NCI-H2227 (cell line): ENCODE measurements around the gene SRSF9.
"Not testable (repeated sequence)": the region's sequence is repeated elsewhere in the genome, so short reads cannot be mapped to it uniquely, and the experiment has no call there.

ENCODE experiments used
- DNase-seq: peaks from one replicate; lab custom pipeline; 2025; ENCODE audit not compliant: unreplicated experiment; lab: John Stamatoyannopoulos, UW

SRSF9 gene

DNA sequence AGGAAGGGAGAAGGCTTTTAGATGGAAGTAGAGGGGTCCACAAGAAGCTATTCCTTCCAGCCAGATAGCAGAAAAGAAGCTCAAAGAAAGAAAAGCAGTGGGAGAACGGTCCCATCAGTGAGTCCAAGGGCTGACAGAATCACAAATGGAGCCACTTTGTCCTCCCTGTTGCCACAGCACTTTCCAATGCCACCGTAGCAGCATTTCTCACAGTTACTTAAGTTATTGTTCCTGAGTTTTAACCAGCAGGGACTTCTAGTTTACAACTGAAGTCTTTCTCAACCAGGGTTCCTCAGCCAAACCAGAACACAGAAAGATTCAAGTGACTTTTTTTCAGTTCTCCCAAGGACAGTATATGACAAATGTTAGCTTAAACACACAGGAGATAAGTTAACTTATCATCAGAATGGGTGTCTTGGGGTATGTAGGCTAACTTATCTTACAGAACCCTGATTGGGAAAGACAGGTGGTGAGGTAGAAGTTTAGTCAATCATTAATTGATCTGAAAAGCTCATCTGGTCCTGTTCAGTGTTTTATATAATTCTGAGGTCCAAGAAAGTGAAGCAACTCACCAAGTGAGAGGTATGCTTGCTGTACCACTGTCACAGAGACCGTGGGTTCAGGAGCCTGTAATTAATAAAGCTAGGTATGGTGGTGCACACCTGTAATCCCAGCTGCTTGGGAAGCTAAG lies 16.3 kb downstream of the SRSF9 start:
- DNase-seq = no peak

DNA sequence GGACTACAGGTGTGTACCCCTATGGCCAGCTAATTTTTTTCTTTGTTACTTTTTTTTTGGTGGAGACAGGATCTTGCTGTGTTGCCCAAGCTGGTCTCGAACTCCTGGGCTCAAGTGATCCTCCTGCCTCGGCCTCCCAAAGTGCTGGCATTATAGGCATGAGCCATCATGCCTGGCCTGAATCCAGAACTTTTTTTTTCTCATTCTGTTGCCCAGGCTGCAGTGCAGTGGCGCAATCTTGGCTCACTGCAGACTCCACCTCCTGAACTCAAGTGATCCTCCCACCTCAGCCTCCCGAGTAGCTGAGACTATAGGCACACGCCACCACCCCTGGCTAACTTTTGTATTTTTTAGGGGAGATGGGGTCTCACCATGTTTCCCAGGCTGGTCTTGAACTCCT lies 17.0 kb downstream of the SRSF9 start:
- not testable (repeated sequence) for DNase-seq

DNA sequence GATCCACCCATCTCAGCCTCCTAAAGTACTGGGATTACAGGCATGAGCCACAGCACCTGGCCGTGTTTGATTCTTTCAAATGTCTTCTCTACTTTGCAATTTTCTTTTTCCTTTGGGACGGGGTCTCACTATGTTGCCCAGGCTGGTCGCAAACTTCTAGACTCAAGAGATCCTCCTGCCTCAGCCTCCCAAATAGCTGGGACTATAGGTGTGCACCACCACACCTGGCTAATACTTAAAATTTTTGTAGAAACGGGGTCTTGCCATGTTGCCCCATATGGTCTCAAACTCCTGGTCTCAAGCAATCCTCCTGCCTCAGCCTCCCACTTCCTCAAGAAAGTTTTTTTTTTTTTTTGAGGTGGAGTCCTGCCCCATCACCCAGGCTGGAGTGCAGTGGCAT lies 21.6 kb downstream of the SRSF9 start:
- DNase-seq = no peak

DNA sequence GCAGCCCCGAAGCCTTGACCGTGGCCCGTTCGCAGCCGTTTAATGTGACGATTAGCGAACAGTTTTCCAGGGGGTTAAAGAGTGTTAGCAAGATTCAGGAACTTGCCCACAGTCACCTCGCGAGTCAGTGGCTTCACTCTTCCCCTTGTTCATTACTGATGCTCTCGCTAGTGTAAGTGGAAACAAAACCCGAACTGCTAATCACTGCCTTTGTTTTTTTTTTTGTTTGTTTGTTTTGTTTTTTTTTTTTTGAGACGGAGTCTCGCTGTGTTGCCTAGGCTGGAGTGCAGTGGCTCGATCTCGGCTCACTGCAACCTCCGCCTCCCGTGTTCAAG lies 22.7 kb downstream of the SRSF9 start:
- not testable (repeated sequence) for DNase-seq

DNA sequence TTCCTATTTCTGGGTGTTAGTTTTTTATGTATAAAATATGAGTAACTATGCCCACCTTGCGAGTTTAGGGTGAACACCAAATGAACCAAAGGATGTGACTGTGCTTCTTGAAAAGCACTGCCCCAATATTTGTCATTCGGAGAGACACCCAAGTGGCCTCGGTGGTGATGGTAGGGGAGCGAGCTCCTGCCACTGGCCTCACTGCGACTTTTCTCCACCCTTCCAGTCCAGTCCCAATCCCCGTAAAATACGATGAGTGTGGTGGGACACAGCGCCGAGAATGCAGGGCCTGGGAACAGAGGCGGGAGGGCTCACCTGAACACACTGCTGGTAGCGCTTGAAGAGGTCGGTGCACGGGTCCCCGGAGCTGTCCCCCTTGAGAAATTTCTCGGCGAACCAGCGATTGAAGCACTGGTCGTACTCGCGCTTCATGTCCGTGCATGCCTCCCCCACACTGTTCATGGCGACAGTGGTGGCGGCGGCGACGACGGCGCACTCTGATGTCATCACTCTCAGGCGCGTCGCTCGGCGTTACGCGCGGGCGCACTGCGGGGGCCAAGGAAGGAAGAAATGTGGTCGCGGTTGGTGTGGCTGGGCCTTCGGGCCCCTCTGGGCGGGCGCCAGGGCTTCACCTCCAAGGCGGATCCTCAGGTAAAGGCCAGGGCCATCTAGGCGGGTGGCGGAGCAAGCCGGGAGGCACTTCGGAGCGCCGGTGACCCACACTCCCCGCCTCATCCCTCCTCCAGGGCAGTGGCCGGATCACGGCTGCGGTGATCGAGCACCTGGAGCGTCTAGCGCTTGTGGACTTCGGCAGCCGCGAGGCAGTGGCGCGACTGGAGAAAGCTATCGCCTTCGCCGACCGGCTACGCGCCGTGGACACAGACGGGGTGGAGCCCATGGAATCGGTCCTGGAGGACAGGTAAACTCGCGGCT lies 23.4 kb downstream of the SRSF9 start, which contains the start of the genes GATC and TRIAP1:
GATC (plus strand) TSS at position 534 of the 933 bp plus-strand sequence; CDS start at position 571, 37 bp downstream.
TRIAP1 (minus strand) TSS at position 474 of the 933 bp plus-strand sequence; CDS start at position 462, 12 bp downstream.
- DNase-seq = peak; percentile 93

DNA sequence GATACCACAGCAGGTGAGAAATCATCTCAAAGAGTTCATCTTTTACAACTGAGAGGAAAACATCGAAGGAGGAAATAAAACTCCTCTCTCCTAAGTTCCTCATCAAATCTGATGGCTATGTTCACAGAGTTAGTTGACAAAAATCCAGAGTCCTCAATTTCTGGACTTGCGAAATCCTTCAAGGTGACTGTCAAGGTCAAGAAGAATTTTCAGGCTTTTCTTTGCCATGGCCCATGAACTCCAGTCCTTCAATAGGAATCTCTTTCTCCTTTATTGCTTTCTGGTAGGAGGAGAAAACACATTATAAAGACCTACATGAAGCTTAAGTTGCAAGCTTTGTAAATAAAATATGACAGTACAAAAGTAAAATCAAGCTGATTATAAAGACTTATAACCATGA lies 24.9 kb downstream of the SRSF9 start:
- DNase-seq = no peak

DNA sequence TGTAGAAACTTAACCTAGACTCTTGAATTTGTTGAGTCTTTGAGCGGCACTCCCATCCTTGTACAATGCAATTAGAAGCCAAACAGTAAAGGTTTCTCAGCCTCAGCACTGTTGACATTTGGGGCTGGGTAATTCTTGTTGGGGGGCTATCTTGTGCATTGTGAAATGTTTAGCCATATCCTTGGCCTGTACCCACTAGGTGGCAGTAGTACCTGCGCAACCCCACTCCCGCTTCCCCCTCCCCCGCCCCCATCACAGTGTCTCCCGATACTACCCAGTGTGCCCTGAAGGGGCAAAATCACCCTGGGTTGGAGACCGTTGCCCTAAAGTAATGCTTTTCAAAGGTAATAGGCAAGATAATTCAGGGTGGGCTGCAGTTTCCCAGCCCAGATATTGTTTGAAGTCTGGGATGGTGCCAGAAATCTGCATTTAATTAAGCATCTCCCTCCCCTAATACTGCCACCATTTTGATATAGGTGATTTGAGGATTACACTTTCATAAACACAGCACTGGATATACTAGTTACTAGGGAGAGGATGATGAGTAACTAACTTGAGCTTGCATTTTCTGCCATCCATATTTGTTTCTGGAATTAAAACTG lies 29.8 kb downstream of the SRSF9 start:
- DNase-seq = peak; percentile 80

DNA sequence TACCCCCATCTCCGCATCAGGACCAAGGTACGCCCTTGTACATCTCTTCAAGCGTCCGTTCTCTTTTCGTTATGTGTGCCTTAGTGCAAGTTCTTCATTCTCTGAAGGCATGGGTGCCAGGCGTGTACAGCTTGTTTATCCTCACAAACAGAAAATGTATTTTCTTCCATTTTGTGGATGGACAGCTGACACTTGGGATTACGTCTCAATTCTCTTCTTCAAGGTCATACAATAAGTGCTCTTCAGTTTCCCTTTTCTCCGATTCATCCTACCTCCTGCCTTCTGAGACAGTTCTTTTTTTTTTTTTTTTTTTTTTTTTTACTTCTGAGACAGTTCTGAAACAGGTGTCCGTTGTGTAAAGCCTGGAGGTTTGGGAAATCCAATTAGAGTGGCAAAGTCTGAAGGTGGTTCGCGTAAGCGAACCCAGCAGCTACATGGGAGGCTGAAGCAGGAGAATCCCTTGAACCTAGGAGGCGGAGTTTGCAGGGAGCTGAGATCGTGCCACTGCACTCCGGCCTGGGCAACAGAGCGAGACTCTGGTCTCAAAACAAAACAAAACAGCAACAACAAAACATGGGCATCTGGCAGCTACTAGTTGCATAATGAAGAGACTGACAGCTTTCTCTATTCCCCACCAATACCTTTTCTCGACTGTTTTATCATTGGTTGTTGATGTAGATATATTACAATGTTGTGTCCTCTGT lies 30.9 kb downstream of the SRSF9 start:
- no peak for DNase-seq

DNA sequence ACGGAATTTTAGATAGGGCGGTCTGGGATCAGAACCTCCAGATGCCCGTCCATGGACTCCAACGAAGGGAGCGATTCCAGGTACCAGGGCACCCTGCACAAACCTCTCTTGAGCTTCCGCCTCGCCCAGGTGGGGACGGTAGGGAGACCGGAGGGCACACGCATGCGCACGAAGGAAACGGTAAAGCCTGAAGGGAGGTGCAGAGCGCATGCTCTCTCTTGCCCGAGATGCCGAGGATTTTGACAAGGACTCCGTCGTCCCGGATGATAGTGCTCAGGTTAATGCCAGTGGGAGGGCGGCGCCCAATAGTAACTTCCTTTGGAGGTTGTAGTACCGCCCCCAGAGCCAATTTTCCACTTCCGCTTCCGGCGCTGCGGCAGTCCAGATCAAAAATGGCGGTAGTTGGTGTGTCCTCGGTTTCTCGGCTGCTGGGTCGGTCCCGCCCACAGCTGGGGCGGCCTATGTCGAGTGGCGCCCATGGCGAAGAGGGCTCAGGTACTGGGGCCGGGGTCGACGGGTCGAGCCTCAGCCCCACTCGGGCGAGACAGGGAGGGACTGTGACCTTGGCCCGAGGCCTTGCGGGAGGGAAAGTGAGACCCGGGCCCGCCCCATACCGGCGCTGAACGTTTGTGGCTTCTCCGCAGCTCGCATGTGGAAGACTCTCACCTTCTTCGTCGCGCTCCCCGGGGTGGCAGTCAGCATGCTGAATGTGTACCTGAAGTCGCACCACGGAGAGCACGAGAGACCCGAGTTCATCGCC lies 31.6 kb downstream of the SRSF9 start, which contains the start of gene COX6A1:
COX6A1 (plus strand) TSS at position 379 of the 760 bp plus-strand sequence; CDS start at position 393, 14 bp downstream.
- DNase-seq = peak; percentile 99

DNA sequence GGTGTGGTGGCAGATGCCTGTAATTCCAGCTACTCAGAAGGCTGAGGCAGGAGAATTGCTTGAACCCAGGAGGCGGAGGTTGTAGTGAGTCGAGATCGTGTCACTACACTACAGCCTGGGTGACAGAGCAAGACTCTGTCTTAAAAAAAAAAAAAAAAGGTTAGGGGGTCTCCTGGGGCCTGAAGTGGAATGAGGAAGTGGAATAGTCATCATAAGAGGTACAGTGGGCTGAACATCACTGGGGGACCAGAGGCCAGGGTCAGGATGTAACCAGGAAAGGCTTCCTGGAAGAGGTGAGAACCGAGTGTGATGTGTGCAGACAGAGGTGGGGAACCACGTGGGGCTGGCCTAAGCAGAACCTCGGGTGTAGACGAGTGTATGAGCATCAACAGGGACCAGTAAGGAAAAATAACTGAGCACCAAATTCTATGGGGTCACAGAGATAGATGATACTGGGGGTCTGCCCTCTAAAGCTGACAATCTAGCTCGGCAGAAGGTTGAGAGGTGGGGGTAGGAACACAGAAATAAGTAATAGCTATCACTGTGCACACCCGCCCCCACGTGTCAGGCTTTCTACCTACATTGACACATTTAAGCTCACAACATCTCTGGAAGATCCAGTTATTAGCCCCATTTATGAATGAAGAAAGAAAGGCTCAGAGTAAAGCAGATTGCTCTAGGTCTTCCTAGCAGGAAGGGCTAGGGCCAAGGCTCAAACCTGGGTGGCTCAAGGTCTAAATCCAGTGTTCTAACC lies 36.6 kb downstream of the SRSF9 start:
- no peak for DNase-seq

DNA sequence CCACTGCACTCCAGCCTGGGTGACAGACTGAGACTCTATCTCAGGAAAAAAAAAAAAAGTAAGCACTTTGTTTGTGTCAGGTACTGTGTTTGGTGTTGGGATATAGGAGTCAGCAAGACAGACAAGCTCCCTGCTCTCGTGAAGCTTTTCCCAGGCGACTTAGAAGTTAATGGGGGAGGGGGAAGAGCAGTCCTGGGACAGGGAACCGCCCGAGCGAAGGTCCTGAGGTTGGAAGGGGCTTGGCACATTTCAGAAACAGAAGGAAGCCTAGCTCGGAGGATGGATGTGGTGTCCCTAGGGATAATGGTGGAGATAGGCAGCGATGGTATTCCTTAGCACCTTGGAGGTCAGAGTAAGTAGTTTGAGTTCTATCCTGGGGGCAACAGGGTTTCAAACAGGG lies 40.2 kb downstream of the SRSF9 start:
- DNase-seq = no peak

DNA sequence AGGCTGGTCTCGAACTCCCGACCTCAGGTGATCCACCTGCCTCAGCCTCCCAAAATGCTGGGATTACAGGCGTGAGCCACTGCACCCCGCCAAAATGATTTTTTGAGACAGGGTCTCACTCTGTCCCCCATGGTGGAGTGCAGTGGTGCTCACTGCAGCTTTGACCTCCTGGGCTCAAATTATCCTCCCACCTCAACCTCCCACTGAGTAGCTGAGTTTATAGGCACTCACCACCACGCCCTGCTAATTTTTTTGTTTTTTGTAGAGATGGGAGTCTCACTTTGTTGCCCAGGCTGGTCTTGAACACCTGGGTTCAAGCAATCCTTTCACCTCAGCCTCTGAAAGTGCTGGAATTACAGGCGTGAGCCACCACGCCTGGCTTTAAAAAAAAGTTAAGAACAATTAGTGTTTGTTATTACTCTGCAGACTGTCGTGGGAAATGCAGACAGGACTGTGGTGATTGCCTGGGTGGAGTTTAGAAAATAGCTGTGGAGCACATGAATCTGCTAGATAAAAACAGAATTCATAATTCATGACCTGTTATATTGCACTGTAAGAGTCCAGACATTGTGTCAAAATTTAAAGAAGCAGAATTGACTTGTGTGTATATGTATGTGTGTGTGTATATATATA lies 40.8 kb downstream of the SRSF9 start:
- DNase-seq = no peak

DNA sequence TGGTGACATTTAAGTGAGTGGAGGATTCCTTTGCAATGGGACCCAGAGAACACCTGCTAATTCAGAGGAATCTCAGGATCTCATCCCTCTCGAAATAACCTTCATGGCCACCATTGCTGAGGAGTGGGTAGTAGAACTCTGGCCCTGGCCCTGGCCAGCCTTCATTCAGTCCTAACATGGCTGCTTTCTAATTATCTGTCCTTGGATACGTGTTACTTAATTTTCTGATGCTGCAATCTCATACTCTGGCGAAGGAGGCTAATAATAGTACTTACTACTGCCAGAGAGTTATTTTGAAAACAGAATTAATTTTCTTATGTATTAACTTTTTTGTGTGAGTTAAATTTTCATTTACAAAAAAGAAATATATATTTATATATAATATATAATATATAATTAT lies 43.8 kb downstream of the SRSF9 start:
- no peak for DNase-seq

DNA sequence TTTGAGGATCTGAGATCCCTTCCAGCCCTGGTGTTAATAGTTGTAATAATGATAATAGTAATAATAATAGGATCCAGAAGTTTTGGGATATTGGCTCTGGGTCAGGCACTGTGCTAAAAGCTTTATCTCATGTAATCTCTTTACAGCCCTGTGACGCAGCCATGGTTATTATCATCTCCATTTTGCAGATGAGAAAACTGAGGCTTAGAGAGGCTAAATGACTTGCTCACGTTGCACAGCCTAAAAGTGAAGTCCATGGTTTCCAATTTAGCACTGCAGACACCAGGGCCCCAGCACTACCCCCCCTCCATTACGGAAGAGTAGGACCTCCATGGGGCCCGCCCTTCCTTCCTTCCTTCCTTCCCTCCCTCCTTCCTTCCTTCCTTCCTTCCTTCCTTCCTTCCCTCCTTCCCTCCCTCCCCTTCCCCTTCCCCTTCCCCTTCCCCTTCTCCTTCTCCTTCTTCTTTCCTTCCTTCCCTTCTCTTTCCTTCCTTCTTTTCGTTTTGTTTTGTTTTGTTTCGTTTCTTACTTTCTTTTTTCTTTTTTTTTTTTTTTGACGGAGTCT lies 46.6 kb downstream of the SRSF9 start:
- DNase-seq = no peak

DNA sequence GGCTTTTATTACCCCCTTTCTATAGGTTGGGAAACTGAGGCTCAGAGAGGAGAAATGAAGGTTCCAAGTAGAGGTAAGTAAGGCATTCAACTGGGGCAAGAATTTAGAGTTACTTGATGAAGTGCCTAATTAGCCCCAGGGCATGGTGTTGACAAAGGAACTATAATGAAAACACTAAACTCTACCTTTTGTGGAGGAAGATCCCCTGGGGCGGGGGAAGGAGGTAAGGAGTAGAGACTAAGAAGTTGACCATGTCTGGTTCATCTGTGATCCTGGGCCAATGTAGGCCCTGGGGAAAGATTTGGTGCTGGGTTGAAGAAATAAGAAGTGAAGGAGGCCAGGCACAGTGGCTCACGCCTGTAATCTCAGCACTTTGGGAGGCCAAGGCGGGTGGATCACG lies 47.8 kb downstream of the SRSF9 start:
- DNase-seq = no peak

DNA sequence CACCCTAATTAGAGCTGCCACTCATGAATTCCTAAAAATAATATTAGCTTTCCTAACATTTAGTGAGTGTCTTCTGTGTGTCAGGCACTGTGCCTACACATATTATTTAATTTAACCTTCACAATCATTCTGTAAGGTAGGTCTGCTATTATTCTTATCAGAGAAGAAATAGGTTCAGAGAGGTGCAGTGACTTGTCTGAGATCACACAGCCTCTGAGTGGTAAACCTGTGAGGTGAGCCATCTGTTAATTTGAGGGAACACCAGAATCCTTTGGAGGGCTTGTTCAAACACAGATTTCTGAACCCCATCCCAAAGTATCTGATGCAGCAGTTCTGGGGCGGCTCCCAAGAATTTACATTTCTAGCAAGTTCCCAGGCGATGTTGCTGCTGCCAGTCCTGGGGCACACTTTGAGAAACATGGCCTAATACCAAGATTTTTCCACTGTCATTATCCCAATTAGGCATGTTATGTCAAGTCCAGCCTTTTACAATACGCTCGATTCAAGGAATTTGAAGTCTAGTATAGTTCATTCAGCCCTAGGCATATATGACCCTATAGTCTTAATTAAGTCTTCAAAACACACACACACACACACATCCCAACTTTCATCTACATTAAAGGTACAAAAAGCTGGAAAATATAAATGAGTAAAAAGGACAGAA lies 51.5 kb downstream of the SRSF9 start:
- DNase-seq = no peak

DNA sequence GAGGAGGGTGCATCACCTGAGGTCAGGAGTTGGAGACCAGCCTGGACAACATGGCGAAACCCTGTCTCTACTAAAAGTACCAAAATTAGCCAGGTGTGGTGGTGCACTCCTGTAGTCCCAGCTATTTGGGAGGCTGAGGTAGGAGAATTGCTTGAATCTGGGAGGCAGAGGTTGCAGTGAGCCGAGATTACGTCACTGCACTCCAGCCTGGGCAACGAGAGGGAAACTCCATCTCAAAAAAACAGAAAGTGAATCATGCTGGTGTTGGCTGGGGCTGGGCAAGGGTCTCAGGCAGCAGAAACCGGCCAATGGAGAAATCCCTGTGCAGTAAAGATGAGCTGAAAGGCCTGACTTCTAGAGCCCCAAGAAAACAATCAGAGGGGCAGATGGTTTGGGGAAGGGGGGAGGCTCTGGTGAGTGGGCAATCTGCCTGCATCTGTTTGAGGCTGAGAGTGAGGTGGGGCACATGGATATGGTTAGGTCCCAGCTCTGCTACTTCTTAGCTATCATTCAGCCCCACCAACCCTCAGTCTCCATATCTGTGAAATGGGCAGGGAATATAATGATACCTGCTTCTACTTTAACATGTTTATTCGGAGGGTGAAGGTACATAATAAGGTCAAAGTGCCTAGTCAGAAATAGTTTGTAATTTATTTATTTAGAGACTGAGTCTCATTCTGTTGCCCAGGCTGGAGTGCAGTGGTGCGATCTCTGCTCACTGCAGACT lies 52.9 kb downstream of the SRSF9 start:
- no peak for DNase-seq
